HG03460 (cell line): ENCODE measurements around the gene LANCL1.
"Not testable (repeated sequence)": the region's sequence is repeated elsewhere in the genome, so short reads cannot be mapped to it uniquely, and the experiment has no call there.

Experiments used
- ATAC-seq: cut with Tn5 transposase; IDR thresholded peaks from one replicate; pipeline ENCODE4 v1.9.1; 2021; ENCODE audit not compliant: unreplicated experiment

Gene LANCL1

DNA sequence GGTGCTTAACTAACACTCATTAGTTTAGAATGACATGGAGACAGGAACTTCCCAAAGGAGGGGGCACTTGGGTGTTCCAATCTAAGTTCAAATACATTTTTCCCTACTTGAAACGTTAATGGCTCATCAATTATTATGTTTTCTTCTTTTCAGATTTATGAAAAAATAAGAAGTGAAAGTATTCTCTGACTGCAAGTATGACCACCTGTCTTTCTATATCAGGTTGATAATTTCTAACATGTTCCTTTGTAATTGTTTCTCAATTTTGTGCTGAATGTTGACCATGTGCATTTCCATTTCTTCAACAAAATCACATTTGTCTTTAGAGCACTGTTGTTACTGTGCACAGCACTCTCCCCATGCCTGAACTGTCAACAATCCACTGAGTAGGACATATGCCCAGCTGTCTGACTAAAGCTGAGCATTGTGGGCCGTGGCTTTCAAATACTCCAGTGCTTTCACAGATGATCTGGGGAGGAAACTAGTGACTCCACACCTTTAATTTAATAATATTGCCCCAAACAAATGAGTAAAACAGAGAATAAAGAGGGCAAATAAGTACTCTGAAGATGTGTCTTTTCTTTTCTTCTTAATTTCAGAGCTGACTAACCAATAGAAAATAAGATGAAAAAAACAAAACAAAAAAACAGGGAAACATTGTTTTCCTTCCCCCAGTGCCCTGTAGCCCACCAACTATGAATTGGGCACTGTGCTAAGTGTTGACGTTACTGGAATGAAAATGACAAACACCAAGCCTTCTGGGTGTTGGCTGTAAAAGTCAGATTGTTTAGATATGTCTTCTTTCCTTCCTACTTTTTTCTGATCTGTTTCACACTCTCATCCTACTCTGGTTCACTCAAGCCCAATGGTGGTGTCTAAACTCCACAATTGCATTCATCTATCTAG, 16.0 kb downstream of the LANCL1 start:
- peak; percentile 50 for ATAC-seq

- ATAC-seq, result no peak
Observed at GRCh38 chr2:210459880-210460279, 16.7 kb downstream of the LANCL1 start.

DNA sequence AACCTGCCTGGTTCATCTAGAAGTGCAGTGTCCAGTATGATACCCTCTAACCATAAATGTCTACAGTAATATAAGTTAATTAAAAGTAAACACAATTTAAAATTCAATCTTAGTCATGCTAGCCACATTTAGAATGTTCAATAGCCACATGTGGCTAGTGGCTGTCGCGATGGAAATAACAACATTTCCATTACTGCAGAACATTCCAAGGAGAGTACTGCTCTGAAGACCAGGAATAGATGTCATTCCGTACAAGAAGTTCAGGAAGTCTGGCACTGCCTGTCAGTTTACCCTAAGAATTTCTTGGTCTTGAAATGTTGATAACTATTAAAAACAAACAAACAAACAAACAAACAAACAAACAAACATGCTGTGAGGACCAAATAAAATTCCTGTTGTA, 17.2 kb downstream of the LANCL1 start:
- no peak for ATAC-seq

DNA sequence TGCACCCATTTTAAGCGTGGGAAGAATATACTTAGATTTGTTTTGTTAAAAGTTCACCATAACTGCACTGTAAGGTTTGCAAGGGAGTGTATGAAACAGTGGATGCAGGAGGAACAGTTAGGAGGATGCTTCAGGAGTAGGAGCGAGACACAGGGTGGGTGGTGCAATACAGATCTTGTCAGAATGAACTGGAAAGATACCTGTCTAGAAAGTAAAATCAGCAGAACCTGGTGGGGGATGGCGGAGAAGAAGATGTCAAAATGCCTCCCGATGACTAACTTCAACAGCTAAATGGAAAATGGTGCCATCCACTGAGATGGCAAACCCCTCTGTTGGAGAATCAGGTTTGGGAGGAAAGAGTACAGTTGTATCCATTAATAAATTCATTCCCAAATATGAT, 18.2 kb downstream of the LANCL1 start:
- no peak for ATAC-seq

GRCh38 chr2:210456571-210456970, 20.0 kb downstream of the LANCL1 start:
- ATAC-seq, result no peak

GRCh38 chr2:210454336-210454735, 22.2 kb downstream of the LANCL1 start:
- ATAC-seq, result no peak

DNA sequence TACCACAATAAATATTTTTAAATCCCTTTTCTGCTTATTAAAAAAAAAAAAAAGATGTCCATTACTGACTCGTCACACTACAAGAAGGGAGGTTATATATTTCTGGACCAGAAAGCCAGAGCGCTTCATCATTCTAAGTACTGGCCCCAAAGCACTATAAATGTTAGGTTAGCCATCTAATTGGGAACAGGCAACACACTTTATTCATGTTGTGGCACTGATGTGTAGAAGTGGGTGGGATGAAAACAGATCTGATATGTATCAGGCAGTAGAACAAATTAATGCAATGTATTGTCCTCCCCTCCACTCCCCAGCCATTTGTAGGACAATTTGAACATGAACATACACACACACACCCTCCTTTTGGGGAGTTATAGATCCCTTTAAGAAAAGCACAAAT, 24.4 kb downstream of the LANCL1 start:
- no peak for ATAC-seq

DNA sequence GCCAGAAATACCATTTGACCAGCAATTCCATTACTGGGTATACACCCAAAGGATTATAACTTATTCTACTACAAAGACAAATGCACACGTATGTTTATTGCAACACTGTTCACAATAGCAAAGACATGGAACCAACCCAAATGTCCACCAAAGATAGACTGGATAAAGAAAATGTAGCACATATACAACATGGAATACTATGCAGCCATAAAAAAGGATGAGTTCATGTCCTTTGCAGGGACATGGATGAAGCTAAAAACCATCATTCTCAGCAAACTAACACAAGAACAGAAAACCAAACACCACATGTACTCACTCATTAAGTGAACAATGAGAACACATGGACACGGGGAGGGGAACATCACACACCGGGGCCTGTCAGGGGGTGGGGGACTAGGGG, 25.6 kb downstream of the LANCL1 start:
- ATAC-seq, result not testable (repeated sequence)

DNA sequence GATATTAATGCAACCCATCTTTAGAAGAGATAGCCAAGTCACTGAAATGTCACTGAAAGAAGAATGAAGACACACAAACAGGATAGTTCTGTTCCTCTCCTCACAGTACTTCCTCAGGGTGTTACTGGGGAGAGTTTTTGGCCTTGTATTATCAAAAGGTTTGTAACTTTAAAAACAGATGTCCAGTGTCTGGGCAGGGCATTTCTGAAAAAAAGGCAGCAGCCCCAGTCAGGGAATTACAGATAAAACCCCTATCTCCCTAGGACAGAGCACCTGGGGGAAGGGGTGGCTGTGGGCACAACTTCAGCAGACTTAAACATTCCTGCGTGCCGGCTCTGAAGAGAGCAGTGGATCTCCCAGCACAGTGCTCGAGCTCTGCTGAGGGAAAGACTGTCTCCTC, 30.8 kb downstream of the LANCL1 start:
- ATAC-seq, result no peak

- no peak for ATAC-seq
Observed at GRCh38 chr2:210445116-210445707, 31.3 kb downstream of the LANCL1 start.

- no peak for ATAC-seq
Observed at GRCh38 chr2:210443527-210443926, 33.0 kb downstream of the LANCL1 start.

DNA sequence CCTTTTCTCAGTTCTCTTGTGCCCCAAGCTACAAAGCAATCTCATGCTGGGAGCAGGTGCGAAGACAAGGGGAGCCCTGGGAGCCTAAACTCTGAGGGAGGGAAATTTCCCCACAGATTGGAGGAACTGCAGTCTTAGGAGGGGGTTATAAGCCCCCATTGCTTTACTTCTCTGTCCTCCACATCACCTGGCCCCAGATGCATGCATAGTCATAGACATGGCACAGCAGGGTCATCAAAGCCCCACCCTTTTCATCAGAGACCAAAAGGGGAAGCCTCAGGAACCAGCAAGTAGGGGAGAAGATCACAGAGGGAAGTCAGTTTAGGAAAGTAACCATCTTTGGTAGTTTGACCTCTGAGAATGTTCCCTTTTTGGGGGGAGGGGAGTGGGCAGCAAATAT, 33.7 kb downstream of the LANCL1 start:
- peak; percentile 42 for ATAC-seq

DNA sequence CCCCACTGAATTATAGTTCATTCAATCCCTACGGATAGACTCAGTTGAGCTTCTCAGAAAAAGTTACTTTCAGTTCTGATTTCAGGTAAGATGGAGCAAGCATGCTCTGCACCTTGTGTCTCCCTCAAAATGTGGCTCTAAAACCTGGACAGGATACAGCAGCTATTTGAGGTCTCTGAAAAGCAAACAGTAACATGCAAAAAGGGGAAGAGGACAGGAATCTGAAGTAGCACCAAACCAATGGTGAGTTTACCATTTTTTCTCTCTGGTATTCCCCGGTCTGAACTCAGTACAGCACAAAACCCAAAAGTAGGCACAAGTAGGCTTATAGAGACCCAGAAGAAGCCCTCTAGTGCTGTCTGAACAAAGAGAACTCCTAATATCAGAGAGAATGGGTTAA, 34.1 kb downstream of the LANCL1 start:
- ATAC-seq, result peak; percentile 67

GRCh38 chr2:210440206-210440605, 36.4 kb downstream of the LANCL1 start:
- no peak for ATAC-seq

DNA sequence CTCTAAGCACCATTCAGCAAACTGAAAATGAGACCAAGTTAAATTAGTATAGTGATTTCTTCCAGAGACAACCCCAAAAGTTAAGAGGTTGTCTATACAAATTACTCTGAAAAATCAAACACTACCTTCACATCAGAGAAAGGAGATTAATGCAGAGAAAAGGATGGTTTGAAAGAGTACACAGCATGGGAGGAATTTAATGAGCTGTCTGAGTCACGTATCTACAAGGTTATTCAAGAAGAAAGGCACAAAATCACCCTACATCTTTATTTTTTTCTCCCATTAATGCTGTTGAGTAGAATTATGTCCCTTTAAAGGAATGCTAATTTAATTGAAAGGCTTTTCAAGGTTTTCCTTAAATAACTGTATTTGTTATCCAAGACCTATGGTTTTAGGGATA, 41.1 kb downstream of the LANCL1 start:
- no peak for ATAC-seq

DNA sequence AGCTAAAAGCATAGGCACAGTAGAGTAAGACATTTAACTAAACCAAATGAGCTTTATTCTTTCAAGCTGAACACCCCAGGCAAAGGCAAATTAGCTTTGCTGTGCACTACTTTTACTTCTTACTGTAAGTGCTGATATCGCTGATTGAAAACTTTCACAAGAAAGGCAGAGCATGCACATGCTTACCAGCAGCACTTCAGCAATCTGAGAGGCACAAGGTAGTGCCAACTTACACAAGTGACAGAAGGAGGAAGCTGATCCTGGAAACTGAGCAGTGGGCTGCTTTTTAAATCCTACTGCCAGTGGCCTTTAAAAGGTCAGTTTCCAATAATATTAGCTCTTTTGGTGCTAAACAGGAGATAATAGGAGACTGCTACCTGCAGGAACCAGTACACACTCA, 43.9 kb downstream of the LANCL1 start:
- no peak for ATAC-seq

DNA sequence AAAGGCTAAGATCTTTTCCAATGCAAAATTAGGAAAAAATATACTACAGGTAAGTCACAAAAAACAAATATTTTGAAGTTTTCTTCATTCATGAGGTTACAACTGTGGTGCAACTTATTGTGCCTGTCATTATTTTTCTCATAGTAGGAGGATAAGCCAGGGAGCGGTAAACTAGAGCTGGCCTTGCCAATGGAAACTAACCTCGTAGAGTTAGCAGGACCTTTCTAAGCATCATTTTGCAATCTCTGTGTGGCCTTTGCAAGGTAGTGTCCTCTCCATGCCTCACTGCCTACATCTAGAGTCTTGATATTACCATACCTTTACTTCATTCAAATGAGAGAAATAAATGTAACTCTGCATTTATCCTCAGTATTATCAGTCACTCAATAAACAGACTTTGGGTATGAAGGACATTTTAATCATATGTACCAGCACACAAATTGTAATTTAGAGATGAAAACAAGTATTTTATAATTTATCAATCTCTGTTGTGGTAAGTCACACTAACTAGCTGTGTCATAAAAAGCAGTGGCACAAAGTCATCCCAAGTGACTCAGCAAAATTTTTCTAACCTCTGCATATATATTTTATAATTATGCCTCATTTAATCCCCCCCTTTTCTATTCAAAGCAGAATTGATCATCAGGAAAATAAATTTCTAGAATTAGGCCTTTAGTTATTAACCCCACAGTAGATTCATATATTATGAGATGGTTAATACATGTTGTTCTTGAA, 47.0 kb downstream of the LANCL1 start:
- no peak for ATAC-seq

DNA sequence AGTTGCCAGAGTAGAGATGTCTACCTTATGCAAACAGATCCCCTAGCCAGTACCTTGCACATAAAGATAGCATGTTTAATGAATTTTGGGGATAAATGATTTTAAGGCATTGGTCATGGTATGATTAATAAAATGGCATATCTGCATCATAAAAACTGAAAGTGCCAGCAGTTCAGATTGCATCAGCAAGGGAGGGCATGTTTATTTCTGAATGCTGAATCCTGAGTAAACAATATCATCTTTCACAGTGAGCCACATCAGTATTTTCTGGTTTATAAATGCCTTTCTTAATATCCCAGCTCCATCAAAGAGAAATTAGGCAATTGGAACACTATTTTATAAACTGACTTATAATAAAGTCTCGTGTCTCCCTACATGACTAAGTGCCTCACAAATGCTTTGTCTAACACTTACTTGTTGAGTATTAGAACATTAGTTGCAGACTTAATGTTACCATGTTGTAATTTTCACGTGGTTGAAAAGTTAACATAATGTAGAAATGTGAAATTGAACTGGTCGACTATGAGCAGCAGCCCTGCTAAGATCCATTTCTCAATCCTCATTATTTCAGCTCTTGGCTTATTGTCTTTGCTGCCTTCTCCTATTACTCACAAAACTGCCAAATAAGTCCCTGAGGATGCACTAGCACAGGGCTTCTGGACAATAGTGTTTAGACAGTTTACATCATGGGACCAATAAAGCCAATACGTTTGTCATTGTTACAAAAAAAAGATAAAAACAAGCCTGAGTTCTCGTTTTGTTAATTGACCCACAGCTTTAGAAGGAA, 48.0 kb downstream of the LANCL1 start:
- ATAC-seq, result no peak

DNA sequence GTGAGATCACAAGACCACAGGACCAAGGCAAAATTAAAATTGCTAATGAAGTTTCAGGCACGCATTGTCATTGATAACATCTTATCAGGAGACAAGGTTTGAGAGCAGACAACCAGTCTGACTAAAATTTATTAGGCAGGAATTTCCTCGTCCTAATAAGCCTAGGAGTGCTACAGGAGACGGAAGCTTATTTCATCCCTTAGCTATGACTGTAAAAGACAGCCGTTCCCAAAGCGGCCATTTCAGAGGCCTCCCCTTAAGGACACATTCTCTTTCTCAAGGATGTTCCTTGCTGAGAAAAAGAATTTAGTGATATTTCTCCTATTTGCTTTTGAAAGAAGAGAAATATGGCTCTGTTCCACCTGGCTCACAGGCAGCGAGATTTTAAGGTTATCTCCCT, 49.2 kb downstream of the LANCL1 start:
- ATAC-seq, result not testable (repeated sequence)

DNA sequence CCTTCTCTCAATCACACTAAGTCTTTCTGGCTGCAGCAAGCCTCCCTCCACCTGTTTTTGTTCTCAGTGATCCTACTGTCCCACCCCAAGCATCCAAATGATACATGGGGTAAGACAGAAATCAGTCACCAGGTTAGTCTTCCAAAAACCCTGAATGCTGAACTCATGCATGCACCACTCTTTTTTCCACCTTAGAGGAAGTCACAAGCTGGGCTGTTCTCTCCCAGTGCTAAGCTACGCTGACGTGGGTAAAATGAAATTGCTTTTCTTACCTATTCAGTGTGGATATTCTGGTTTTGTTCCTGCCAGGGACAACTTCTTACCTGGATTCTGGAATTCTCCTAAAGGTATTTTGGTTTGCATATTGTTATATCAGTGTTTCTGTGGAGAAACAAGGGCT, 54.2 kb downstream of the LANCL1 start:
- ATAC-seq, result no peak

DNA sequence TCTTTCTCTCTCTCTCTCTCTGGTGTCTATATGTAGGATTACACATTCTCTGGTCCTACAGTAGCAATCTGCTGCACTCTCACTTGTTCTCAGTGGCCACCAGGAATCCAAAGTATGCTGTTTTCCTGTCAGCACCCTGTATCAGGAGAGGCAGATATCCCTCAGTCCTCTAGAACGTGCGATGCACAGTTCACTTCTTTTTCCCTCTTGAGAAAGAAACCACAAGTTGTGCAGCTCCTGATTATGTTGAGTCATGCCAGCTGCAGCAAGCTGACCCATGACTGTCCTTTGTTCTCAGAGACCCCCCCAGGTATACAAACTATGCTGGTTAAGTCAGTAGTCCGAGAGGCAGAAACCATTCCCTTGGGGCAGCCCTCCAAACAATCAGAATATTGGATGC, 54.6 kb downstream of the LANCL1 start:
- ATAC-seq, result no peak
